AG04449 (cell line): Measurements from ENCODE around the gene HPSE2.
"Not testable (repeated sequence)": the region's sequence is repeated elsewhere in the genome, so short reads cannot be mapped to it uniquely, and the experiment has no call there.

Experiments used
- CTCF ChIA-PET: fragments of 350-600 bp; formaldehyde crosslinking; extraction: SDS; loops from one replicate; lab custom pipeline; 2021; ENCODE audit warnings: antibody characterized with exemption; lab: Yijun Ruan, JAX
- POLR2A ChIA-PET: fragments of 400-600, 350-600 bp; formaldehyde crosslinking; extraction: SDS; loops from one replicate; lab custom pipeline; 2020; ENCODE audit warnings: antibody characterized with exemption, inconsistent platforms; lab: Yijun Ruan, JAX
- DNase-seq: peaks from one replicate; pipeline ENCODE4 v3.0.0-alpha.2; 2010; ENCODE audit warnings: low read depth, low spot score
- H3K4me3 ChIP-seq: 2 replicates; pipeline ENCODE4 v1.5.1; 2011; ENCODE audit warnings: low read depth, mild to moderate bottlenecking, control low read depth, low read length
- CTCF ChIP-seq: IDR thresholded peaks from one replicate; pipeline ENCODE4 v1.5.1; 2011; ENCODE audit warnings: mild to moderate bottlenecking, moderate library complexity, low read length, control low read depth, inconsistent platforms; ENCODE audit not compliant: insufficient read depth; ENCODE audit errors: missing control alignments

Gene HPSE2

GRCh38 chr10:99005254-99005653 lies 230.4 kb downstream of the HPSE2 start:
- ChIA-PET CTCF (no interaction called here), POLR2A (no interaction called here)
- no peak for TF ChIP-seq CTCF
- no peak overlapping the region for H3K4me3 ChIP-seq
- no peak for DNase-seq

GRCh38 chr10:99004738-99005137 lies 230.9 kb downstream of the HPSE2 start:
- H3K4me3 ChIP-seq = no peak overlapping the region
- no peak for TF ChIP-seq CTCF
- CTCF ChIA-PET = no interaction called here
- no peak for DNase-seq
- POLR2A ChIA-PET = no interaction called here

- H3K4me3 ChIP-seq = no peak overlapping the region
- ChIA-PET CTCF (no interaction called here), POLR2A (no interaction called here)
- no peak for TF ChIP-seq CTCF
- no peak for DNase-seq
Observed at GRCh38 chr10:99002392-99002791, 233.3 kb downstream of the HPSE2 start.

GRCh38 chr10:98997596-98997995 lies 238.1 kb downstream of the HPSE2 start:
- DNase-seq = no peak
- CTCF ChIA-PET = no interaction called here
- no peak overlapping the region for H3K4me3 ChIP-seq
- POLR2A ChIA-PET = no interaction called here
- TF ChIP-seq CTCF = no peak

- CTCF ChIA-PET = no interaction called here
- no peak overlapping the region for H3K4me3 ChIP-seq
- no peak for TF ChIP-seq CTCF
- no peak for DNase-seq
- POLR2A ChIA-PET = no interaction called here
Observed at GRCh38 chr10:98994030-98994429, 241.6 kb downstream of the HPSE2 start.

GRCh38 chr10:98983751-98984150 lies 251.9 kb downstream of the HPSE2 start:
- CTCF ChIA-PET, H3K4me3 ChIP-seq, POLR2A ChIA-PET, DNase-seq: not testable (repeated sequence)

- no peak for DNase-seq
- TF ChIP-seq CTCF = no peak
- no peak overlapping the region for H3K4me3 ChIP-seq
- CTCF ChIA-PET = no interaction called here
- POLR2A ChIA-PET = no interaction called here
Observed at GRCh38 chr10:98980353-98980752, 255.3 kb downstream of the HPSE2 start.
